Stimulated activated memory B cell treated with anti-CD40 and anti-IgM and Interleukin-4, amounts not matched to agents 10 μg/mL and 1 μg/mL and 100 μg/mL, for 72 hours (primary cell): ENCODE measurements around the gene ECHS1.

Experiments used
- ATAC-seq: fragments of 150-1000 bp; cut with Tn5 transposase; 2 replicates; pipeline ENCODE4 v1.10.0; 2021
- H3K27ac Mint-ChIP-seq: one replicate; pipeline ENCODE4 v1.8.0; 2022; ENCODE audit warnings: mild to moderate bottlenecking, mixed read lengths
- H3K27me3 Mint-ChIP-seq: one replicate; pipeline ENCODE4 v1.8.0; 2022; ENCODE audit warnings: mixed read lengths
- H3K36me3 Mint-ChIP-seq: one replicate; pipeline ENCODE4 v1.8.0; 2022; ENCODE audit warnings: mixed read lengths
- H3K4me1 Mint-ChIP-seq: one replicate; pipeline ENCODE4 v1.8.0; 2022; ENCODE audit warnings: mixed read lengths
- H3K4me3 Mint-ChIP-seq: one replicate; pipeline ENCODE4 v1.8.0; 2022; ENCODE audit warnings: mild to moderate bottlenecking, moderate library complexity, mixed read lengths
- H3K9me3 Mint-ChIP-seq: one replicate; pipeline ENCODE4 v1.8.0; 2022; ENCODE audit warnings: mixed read lengths

ECHS1 gene

GRCh38 chr10:133349577-133350011 is 23.6 kb downstream of the ECHS1 start:
- Mint-ChIP-seq H3K4me3 (no peak overlapping the region), H3K9me3 (no peaks in the 10 kb centered on the region), H3K27ac (no peak overlapping the region), H3K4me1 (peaks cover 7% of the 10 kb centered on the region), H3K27me3 (peaks cover 36% of the 10 kb centered on the region), H3K36me3 (no peaks in the 10 kb centered on the region)
- ATAC-seq = no peak

GRCh38 chr10:133349160-133349568 is 24.0 kb downstream of the ECHS1 start:
- H3K9me3 Mint-ChIP-seq = no peaks in the 10 kb centered on the region
- no peak for ATAC-seq
- no peak overlapping the region for H3K4me3 Mint-ChIP-seq
- no peak overlapping the region for H3K27ac Mint-ChIP-seq
- H3K36me3 Mint-ChIP-seq = no peaks in the 10 kb centered on the region
- peaks cover 40% of the 10 kb centered on the region for H3K27me3 Mint-ChIP-seq
- H3K4me1 Mint-ChIP-seq = peaks cover 7% of the 10 kb centered on the region

GRCh38 chr10:133347710-133348517 is 25.2 kb downstream of the ECHS1 start:
- Mint-ChIP-seq H3K9me3 (no peaks in the 10 kb centered on the region), H3K36me3 (no peaks in the 10 kb centered on the region), H3K4me3 (no peak overlapping the region), H3K27ac (no peak overlapping the region), H3K27me3 (peaks cover 53% of the 10 kb centered on the region), H3K4me1 (peaks cover under 1% of the 10 kb centered on the region)
- no peak for ATAC-seq

- peaks cover 62% of the 10 kb centered on the region for H3K27me3 Mint-ChIP-seq
Measured at GRCh38 chr10:133346413-133346812, 26.7 kb downstream of the ECHS1 start.

GRCh38 chr10:133344236-133344635 is 28.9 kb downstream of the ECHS1 start:
- Mint-ChIP-seq H3K27me3 (peaks cover 59% of the 10 kb centered on the region), H3K36me3 (no peaks in the 10 kb centered on the region), H3K27ac (no peak overlapping the region), H3K9me3 (no peaks in the 10 kb centered on the region), H3K4me3 (no peak overlapping the region), H3K4me1 (no peaks in the 10 kb centered on the region)
- ATAC-seq = no peak

More at GRCh38 chr10:133346413-133346812, 26.7 kb downstream of the ECHS1 start:
- Mint-ChIP-seq H3K36me3 (no peaks in the 10 kb centered on the region), H3K9me3 (no peaks in the 10 kb centered on the region), H3K27ac (no peak overlapping the region), H3K4me1 (no peaks in the 10 kb centered on the region), H3K4me3 (no peak overlapping the region)
- ATAC-seq = no peak

- no peak for ATAC-seq
- Mint-ChIP-seq H3K27ac (no peak overlapping the region), H3K4me1 (no peaks in the 10 kb centered on the region), H3K9me3 (no peaks in the 10 kb centered on the region), H3K4me3 (no peak overlapping the region), H3K27me3 (peaks cover 53% of the 10 kb centered on the region), H3K36me3 (no peaks in the 10 kb centered on the region)
Measured at GRCh38 chr10:133343558-133343957, 29.6 kb downstream of the ECHS1 start.

GRCh38 chr10:133342942-133343341 is 30.2 kb downstream of the ECHS1 start:
- peaks cover 52% of the 10 kb centered on the region for H3K27me3 Mint-ChIP-seq
- no peaks in the 10 kb centered on the region for H3K36me3 Mint-ChIP-seq
- no peaks in the 10 kb centered on the region for H3K9me3 Mint-ChIP-seq
- no peaks in the 10 kb centered on the region for H3K4me1 Mint-ChIP-seq
- H3K4me3 Mint-ChIP-seq = no peak overlapping the region
- ATAC-seq = no peak
- H3K27ac Mint-ChIP-seq = no peak overlapping the region

- Mint-ChIP-seq H3K27me3 (peaks cover 52% of the 10 kb centered on the region), H3K4me1 (no peaks in the 10 kb centered on the region), H3K36me3 (no peaks in the 10 kb centered on the region), H3K27ac (no peak overlapping the region), H3K9me3 (no peaks in the 10 kb centered on the region), H3K4me3 (no peak overlapping the region)
- ATAC-seq = no peak
Measured at GRCh38 chr10:133341983-133342382, 31.2 kb downstream of the ECHS1 start.

- H3K4me1 Mint-ChIP-seq = peaks cover under 1% of the 10 kb centered on the region
- no peak overlapping the region for H3K27ac Mint-ChIP-seq
- no peak for ATAC-seq
- no peaks in the 10 kb centered on the region for H3K36me3 Mint-ChIP-seq
- H3K27me3 Mint-ChIP-seq = peaks cover 32% of the 10 kb centered on the region
- H3K9me3 Mint-ChIP-seq = no peaks in the 10 kb centered on the region
- no peak overlapping the region for H3K4me3 Mint-ChIP-seq
Measured at GRCh38 chr10:133339708-133340380, 33.3 kb downstream of the ECHS1 start.

GRCh38 chr10:133338080-133339071 is 34.8 kb downstream of the ECHS1 start:
- Mint-ChIP-seq H3K27ac (no peak overlapping the region), H3K9me3 (peaks cover 2% of the 10 kb centered on the region), H3K4me1 (peaks cover 4% of the 10 kb centered on the region), H3K36me3 (no peaks in the 10 kb centered on the region), H3K27me3 (peaks cover 21% of the 10 kb centered on the region), H3K4me3 (no peak overlapping the region)
- ATAC-seq = no peak

- ATAC-seq = no peak
- Mint-ChIP-seq H3K27me3 (peaks cover 26% of the 10 kb centered on the region), H3K4me3 (no peak overlapping the region), H3K9me3 (peaks cover 2% of the 10 kb centered on the region), H3K4me1 (peaks cover 4% of the 10 kb centered on the region), H3K27ac (no peak overlapping the region), H3K36me3 (no peaks in the 10 kb centered on the region)
Measured at GRCh38 chr10:133337370-133337725, 35.8 kb downstream of the ECHS1 start.

GRCh38 chr10:133336577-133337369 is 36.4 kb downstream of the ECHS1 start, which contains the start of gene CALY:
TSS of gene CALY (minus strand) at chr10:133336896. CDS start at chr10:133328989, 7,907 bp downstream.
- Mint-ChIP-seq H3K27me3 (peaks cover 27% of the 10 kb centered on the region), H3K4me1 (peaks cover 4% of the 10 kb centered on the region), H3K4me3 (peak within 1 kb of the TSS; percentile 68), H3K36me3 (no peaks in the 10 kb centered on the region), H3K27ac (no peak within 1 kb of the TSS), H3K9me3 (peaks cover 2% of the 10 kb centered on the region)
- peak; percentile 42 for ATAC-seq

GRCh38 chr10:133336118-133336576 is 37.0 kb downstream of the ECHS1 start:
- ATAC-seq = peak; percentile 22
- Mint-ChIP-seq H3K36me3 (no peaks in the 10 kb centered on the region), H3K27ac (no peak overlapping the region), H3K4me3 (peak overlapping the region; percentile 8), H3K27me3 (peaks cover 24% of the 10 kb centered on the region), H3K9me3 (peaks cover 2% of the 10 kb centered on the region), H3K4me1 (peaks cover 4% of the 10 kb centered on the region)
